ENCODE results near the gene GPRC5B. TPM values are rescaled to one million over a fixed set of nuclear protein-coding genes. Genes with fewer than 3 reads are reported as not detected.

Gene GPRC5B
- total RNA-seq, 4 donors from 2014 or later: 19.9 to 34.1 (median 27.7) TPM

GRCh38 chr16:19812986-19813385, 71.7 kb downstream of the GPRC5B start:
- intact Hi-C loops (cut with DNase I): loop anchor here (10.0 kb wide), 1 partner anchor 62 kb away; no protein-coding TSS in a partner anchor
- no peak for TF ChIP-seq POLR2A (IDR thresholded peaks at IDR 0.05)
- TF ChIP-seq, protein P1, sequence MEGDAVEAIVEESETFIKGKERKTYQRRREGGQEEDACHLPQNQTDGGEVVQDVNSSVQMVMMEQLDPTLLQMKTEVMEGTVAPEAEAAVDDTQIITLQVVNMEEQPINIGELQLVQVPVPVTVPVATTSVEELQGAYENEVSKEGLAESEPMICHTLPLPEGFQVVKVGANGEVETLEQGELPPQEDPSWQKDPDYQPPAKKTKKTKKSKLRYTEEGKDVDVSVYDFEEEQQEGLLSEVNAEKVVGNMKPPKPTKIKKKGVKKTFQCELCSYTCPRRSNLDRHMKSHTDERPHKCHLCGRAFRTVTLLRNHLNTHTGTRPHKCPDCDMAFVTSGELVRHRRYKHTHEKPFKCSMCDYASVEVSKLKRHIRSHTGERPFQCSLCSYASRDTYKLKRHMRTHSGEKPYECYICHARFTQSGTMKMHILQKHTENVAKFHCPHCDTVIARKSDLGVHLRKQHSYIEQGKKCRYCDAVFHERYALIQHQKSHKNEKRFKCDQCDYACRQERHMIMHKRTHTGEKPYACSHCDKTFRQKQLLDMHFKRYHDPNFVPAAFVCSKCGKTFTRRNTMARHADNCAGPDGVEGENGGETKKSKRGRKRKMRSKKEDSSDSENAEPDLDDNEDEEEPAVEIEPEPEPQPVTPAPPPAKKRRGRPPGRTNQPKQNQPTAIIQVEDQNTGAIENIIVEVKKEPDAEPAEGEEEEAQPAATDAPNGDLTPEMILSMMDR (IDR thresholded peaks at IDR 0.05): no peak
- H3K27me3 ChIP-seq: no peaks in the 10 kb centered on the region

DNA sequence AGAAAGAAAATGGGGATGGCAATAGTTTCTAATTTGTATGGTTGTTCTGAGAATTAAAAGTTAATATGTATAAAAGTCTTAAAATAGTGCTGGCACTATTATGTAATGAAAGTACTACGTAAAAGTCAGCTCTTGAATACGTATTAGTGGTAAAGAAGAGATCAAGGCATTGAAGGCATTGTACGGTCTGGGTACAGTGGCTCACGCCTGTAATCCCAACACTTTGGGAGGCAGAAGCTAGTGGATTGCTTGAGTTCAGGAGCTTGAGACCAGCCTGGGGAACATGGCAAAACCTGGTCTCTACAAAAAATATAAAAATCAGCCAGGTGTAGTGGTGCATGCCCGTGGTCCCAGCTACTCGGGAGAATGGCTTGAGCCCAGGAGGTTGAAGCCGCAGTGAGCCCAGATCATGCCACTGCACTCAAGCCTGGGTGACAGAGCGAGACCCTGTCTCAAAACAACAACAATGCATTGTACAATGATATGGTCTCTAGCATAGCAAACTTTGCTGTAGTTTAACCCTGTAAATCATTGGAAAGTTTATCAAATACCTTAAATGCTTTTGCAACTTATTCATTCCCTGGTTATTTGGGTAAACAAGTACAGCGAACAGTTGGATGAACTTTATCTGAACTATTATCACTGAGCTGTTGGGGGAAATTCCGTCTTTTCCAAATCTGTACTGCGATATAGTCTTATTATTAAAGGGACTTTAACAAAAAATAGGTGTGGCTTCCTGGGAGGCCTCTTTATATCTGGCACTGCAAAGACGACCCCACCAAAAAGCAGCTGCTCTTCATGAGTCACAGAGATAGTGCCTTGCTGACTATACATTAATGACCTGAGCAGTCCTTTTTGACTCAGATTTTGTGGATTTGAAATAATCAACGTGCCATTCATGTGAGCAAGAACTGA, 73.6 kb downstream of the GPRC5B start:
- DNase-seq: peak; percentile 79 to 87
- TF ChIP-seq, protein P1 (IDR thresholded peaks at IDR 0.05): no peak
- no peak for TF ChIP-seq POLR2A (IDR thresholded peaks at IDR 0.05)
- 40 to 41% methylated on average over 13 of the region's 13 CpGs for WGBS, 2 donors
- intact Hi-C loops (cut with DNase I): loop anchor here (10.0 kb wide), 1 partner anchor 64 kb away; no protein-coding TSS in a partner anchor
- Histone ChIP-seq H3K27me3 (no peaks in the 10 kb centered on the region), H3K36me3 (no peaks in the 10 kb centered on the region), H3K4me3 (replicated peaks in 1 of 3) (no peak overlapping the region), H3K4me1 (peaks cover 37 to 42% of the 10 kb centered on the region in 2 donors), H3K27ac (peak overlapping the region; percentile 17 to 79 (median 70)), H3K9me3 (no peaks in the 10 kb centered on the region)

More at GRCh38 chr16:19812986-19813385, 71.7 kb downstream of the GPRC5B start:
- Histone ChIP-seq H3K4me3 (replicated peaks in 1 of 3) (no peak overlapping the region), H3K36me3 (no peaks in the 10 kb centered on the region), H3K4me1 (peaks cover 30 to 35% of the 10 kb centered on the region in 2 donors), H3K27ac (no peak overlapping the region), H3K9me3 (no peaks in the 10 kb centered on the region)
- DNase-seq: no peak

DNA sequence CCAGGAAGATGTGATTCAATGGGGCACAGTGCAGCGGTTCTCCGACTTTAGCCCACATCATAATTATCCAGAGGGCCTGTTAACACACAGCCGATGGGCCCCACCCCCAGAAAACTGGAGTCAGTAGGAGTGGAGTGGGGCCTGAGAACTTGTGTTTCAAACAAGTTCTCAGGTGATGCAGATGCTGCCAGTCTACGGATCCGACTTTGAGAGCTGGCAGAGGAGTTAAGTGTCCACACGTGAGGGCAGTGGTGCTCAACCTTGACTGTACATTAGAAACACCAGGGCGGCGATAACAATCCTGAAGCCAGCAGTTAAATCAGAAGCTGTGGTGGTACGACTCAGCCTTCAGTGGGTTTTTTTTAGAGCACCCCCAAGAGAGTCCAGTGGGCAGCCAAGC, 75.0 kb downstream of the GPRC5B start:
- Histone ChIP-seq H3K36me3 (no peaks in the 10 kb centered on the region), H3K9me3 (no peaks in the 10 kb centered on the region), H3K27ac (peak overlapping the region in 1 of 3 donors; percentile 69), H3K4me1 (peaks cover 42 to 43% of the 10 kb centered on the region in 2 donors), H3K27me3 (no peaks in the 10 kb centered on the region), H3K4me3 (replicated peaks in 1 of 3) (no peak overlapping the region)
- no peak for DNase-seq
- intact Hi-C loops (cut with DNase I): loop anchor here (10.0 kb wide), 1 partner anchor 65 kb away; no protein-coding TSS in a partner anchor
- TF ChIP-seq, protein P1 (IDR thresholded peaks at IDR 0.05): no peak
- no peak for TF ChIP-seq POLR2A (IDR thresholded peaks at IDR 0.05)
- 87 to 96% methylated on average over 7 to 9 of the region's 9 CpGs for WGBS, 2 donors

- no peaks in the 10 kb centered on the region for H3K36me3 ChIP-seq
- WGBS, 2 donors: 91 to 98% methylated on average over 4 of the region's 4 CpGs
- peak; percentile 20 to 48 for DNase-seq
- H3K27me3 ChIP-seq: no peaks in the 10 kb centered on the region
- no peak overlapping the region for H3K4me3 ChIP-seq (replicated peaks in 1 of 3)
- intact Hi-C loops (cut with DNase I): no loop called here
- no peak for TF ChIP-seq POLR2A (IDR thresholded peaks at IDR 0.05)
- TF ChIP-seq, protein P1 (IDR thresholded peaks at IDR 0.05): no peak
- H3K9me3 ChIP-seq: no peaks in the 10 kb centered on the region
- peaks cover 42 to 48% of the 10 kb centered on the region in 2 donors for H3K4me1 ChIP-seq
- peak overlapping the region; percentile 67 to 90 (median 69) for H3K27ac ChIP-seq
Measured at GRCh38 chr16:19809121-19809635, 75.5 kb downstream of the GPRC5B start.

All from thyroid gland (tissue), 4 donors.